GM23338 (cell line): Measurements from ENCODE around the gene RUNX1. TPM values are rescaled to one million over a fixed set of nuclear protein-coding genes. Genes with fewer than 3 reads are reported as not detected.

ENCODE experiments used
- ATAC-seq: fragments of 200-7000 bp; cut with Tn5 transposase; 3 replicates; pipeline ENCODE4 v1.9.1; 2020
- DNase-seq: peaks from one replicate; pipeline ENCODE4 v3.0.0-alpha.2; 2015; ENCODE audit warnings: low spot score
- H2AFZ ChIP-seq: fragments of 200-600 bp; sonication (generic); 2 replicates; pipeline ENCODE4 v1.8.0; 2016; ENCODE audit warnings: antibody characterized with exemption, mild to moderate bottlenecking, moderate library complexity
- H3F3A ChIP-seq: fragments of 200-600 bp; sonication (generic); replicated peaks from 2 replicates; pipeline ENCODE4 v1.8.0; 2017; ENCODE audit warnings: antibody characterized with exemption, mixed run types, low read depth
- H3K27ac ChIP-seq: fragments of 200-600 bp; sonication (generic); 2 replicates; pipeline ENCODE4 v1.6.1; 2016; ENCODE audit warnings: low read depth
- H3K27me3 ChIP-seq: fragments of 200-600 bp; sonication (generic); 2 replicates; pipeline ENCODE4 v1.8.0; 2016; ENCODE audit warnings: mild to moderate bottlenecking, mixed run types, moderate library complexity; ENCODE audit not compliant: insufficient read depth
- H3K36me3 ChIP-seq: fragments of 200-600 bp; sonication (generic); 2 replicates; pipeline ENCODE4 v1.8.0; 2016; ENCODE audit warnings: mild to moderate bottlenecking; ENCODE audit not compliant: insufficient read depth
- H3K4me1 ChIP-seq: fragments of 200-600 bp; sonication (generic); 2 replicates; pipeline ENCODE4 v1.8.0; 2016; ENCODE audit warnings: mild to moderate bottlenecking, moderate library complexity; ENCODE audit not compliant: insufficient read depth
- H3K4me2 ChIP-seq: fragments of 200-600 bp; sonication (generic); 2 replicates; pipeline ENCODE4 v1.7.1; 2017; ENCODE audit warnings: mixed run types
- H3K4me3 ChIP-seq: fragments of 200-600 bp; sonication (generic); 2 replicates; pipeline ENCODE4 v1.6.1; 2016; ENCODE audit warnings: mixed run types
- H3K79me2 ChIP-seq: fragments of 200-600 bp; sonication (generic); replicated peaks from 2 replicates; pipeline ENCODE4 v1.8.0; 2017; ENCODE audit warnings: mild to moderate bottlenecking; ENCODE audit not compliant: insufficient read depth
- H3K9me2 ChIP-seq: fragments of 200-600 bp; sonication (generic); 2 replicates; pipeline ENCODE4 v1.8.0; 2017; ENCODE audit not compliant: insufficient read depth
- H4K20me1 ChIP-seq: fragments of 200-600 bp; sonication (generic); replicated peaks from 2 replicates; pipeline ENCODE4 v1.8.0; 2017; ENCODE audit warnings: mild to moderate bottlenecking; ENCODE audit not compliant: insufficient read depth
- H3K27ac Mint-ChIP-seq: 2 replicates; pipeline ENCODE4 v1.8.0; 2020; ENCODE audit warnings: inconsistent platforms, mild to moderate bottlenecking, moderate library complexity, mixed read lengths
- H3K27me3 Mint-ChIP-seq: 3 replicates; pipeline ENCODE4 v1.8.0; 2022; ENCODE audit warnings: low read depth, mild to moderate bottlenecking, moderate library complexity, mixed read lengths, inconsistent platforms; ENCODE audit not compliant: insufficient read depth, poor library complexity
- H3K36me3 Mint-ChIP-seq: 3 replicates; pipeline ENCODE4 v1.8.0; 2021; ENCODE audit warnings: low read depth, mild to moderate bottlenecking, inconsistent platforms, moderate library complexity, mixed read lengths
- H3K4me1 Mint-ChIP-seq: 3 replicates; pipeline ENCODE4 v1.8.0; 2020; ENCODE audit warnings: mild to moderate bottlenecking, inconsistent platforms, mixed read lengths
- H3K4me3 Mint-ChIP-seq: 3 replicates; pipeline ENCODE4 v1.8.0; 2021; ENCODE audit warnings: moderate library complexity, mild to moderate bottlenecking, inconsistent platforms, mixed read lengths
- H3K9me3 Mint-ChIP-seq: 3 replicates; pipeline ENCODE4 v1.8.0; 2020; ENCODE audit warnings: moderate library complexity, mild to moderate bottlenecking, inconsistent platforms, mixed read lengths
- CREB1 ChIP-seq: fragments of 250-450 bp; sonication (Bioruptor Pico); IDR thresholded peaks from 2 replicates; pipeline ENCODE4 v1.5.0; 2020; ENCODE audit warnings: low read depth, mild to moderate bottlenecking, moderate library complexity
- CTCF ChIP-seq, 2 experiments: fragments of 200-600 bp in 1 of 2; sonication (generic) in 1 of 2; conservative IDR thresholded peaks; 2 replicates each; pipeline versions ENCODE4 v1.5.1 to v1.6.1; 2016 to 2017; ENCODE audit warnings: antibody characterized with exemption in 2 of 2, low read depth in 2 of 2, mild to moderate bottlenecking in 2 of 2, moderate library complexity in 1 of 2
- EZH2phosphoT487 ChIP-seq: fragments of 200-600 bp; sonication (generic); IDR thresholded peaks from one replicate; pipeline ENCODE4 v1.8.1; 2018; ENCODE audit warnings: antibody characterized with exemption; ENCODE audit not compliant: unreplicated experiment
- JUNB ChIP-seq: IDR thresholded peaks from one replicate; pipeline ENCODE4 v1.6.1; 2016; ENCODE audit warnings: antibody characterized with exemption; ENCODE audit not compliant: unreplicated experiment
- NANOG ChIP-seq: IDR thresholded peaks from 2 replicates; pipeline ENCODE4 v1.6.1; 2016; ENCODE audit warnings: antibody characterized with exemption, borderline replicate concordance
- POLR2AphosphoS5 ChIP-seq: IDR thresholded peaks from 2 replicates; pipeline ENCODE4 v1.6.1; 2016; ENCODE audit warnings: antibody characterized with exemption, low read depth
- ZNF331 ChIP-seq: fragments of 250-450 bp; sonication (Bioruptor Pico); IDR thresholded peaks from 2 replicates; pipeline ENCODE4 v1.5.0; 2020; ENCODE audit warnings: low read depth, mild to moderate bottlenecking, moderate library complexity
- polyA plus RNA-seq: library from polyadenylated mRNA; unstranded; fragments of >200 nt; fragmentation: Nextera tagmentation; extraction: Ambion mirVana; gene quantifications from 2 replicates; pipeline ENCODE4 v1.2.1, GENCODE V29; 2016
- total RNA-seq: library from RNA; depleted of rRNA; stranded (reverse); fragments of >200 nt; shearing (Covaris generic); gene quantifications from 2 replicates; pipeline ENCODE4 v1.2.3, GENCODE V29; 2014
- TF ChIP-seq, protein P1 (sequence below): IDR thresholded peaks from one replicate; pipeline ENCODE4 v1.6.1; 2018; ENCODE audit warnings: antibody characterized with exemption; ENCODE audit not compliant: unreplicated experiment

RUNX1 gene
- total and polyA plus RNA-seq, 2 experiments from 2014 or later, result 0.29 to 1.1 TPM

- H3K27ac ChIP-seq, result no peak overlapping the region
- Mint-ChIP-seq H3K4me1 (no peaks in the 10 kb centered on the region), H3K27me3 (peaks cover 2% of the 10 kb centered on the region), H3K4me3 (no peak overlapping the region), H3K27ac (no peak overlapping the region), H3K36me3 (no peaks in the 10 kb centered on the region), H3K9me3 (no peaks in the 10 kb centered on the region)
- TF ChIP-seq CTCF (conservative IDR thresholded peaks at IDR 0.05; ENCODE audit: low read depth in 2 of 2), result no peak
- TF ChIP-seq CREB1 (CRISPR knock-in tag), result no peak
- no peak for TF ChIP-seq POLR2AphosphoS5
- H2AFZ ChIP-seq, result peak overlapping the region; percentile 32; the same call in 1 of the 2 replicates
- no peak overlapping the region for H3K4me2 ChIP-seq
- H3K4me1 ChIP-seq, result no peaks in the 10 kb centered on the region
- no peaks in the 10 kb centered on the region for H4K20me1 ChIP-seq
- H3K27me3 ChIP-seq, result no peaks in the 10 kb centered on the region
- H3K36me3 ChIP-seq, result no peaks in the 10 kb centered on the region
- H3F3A ChIP-seq, result no peaks in the 10 kb centered on the region
- no peaks in the 10 kb centered on the region for H3K9me2 ChIP-seq
- no peak overlapping the region for H3K4me3 ChIP-seq
- H3K79me2 ChIP-seq, result no peaks in the 10 kb centered on the region
- no peak for ATAC-seq
- DNase-seq, result no peak
These were observed 13.5 kb downstream of the RUNX1 start for GRCh38 chr21:35035581-35035980.

DNA sequence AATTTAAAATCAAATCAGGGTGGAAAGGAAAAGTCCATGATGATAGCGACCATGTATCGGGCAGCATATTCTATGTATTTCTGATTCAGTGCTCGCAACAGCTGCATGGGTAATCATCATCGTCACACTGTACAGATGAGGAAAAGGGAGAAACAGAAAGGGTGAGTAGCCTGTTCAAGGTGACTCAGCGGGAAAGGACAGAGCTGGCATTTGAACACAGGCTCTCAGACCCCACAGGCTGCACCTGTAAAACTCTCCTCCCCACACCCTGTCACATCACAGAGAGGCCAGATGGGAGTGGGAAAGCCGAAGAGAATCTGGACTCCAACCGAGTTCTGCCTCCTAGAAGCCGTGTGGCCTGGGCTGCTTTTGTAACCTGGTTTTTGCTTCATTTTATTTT lies 14.0 kb downstream of the RUNX1 start:
- no peak for ATAC-seq
- Mint-ChIP-seq H3K36me3 (no peaks in the 10 kb centered on the region), H3K27ac (no peak overlapping the region), H3K4me1 (no peaks in the 10 kb centered on the region), H3K9me3 (no peaks in the 10 kb centered on the region), H3K27me3 (peaks cover 2% of the 10 kb centered on the region), H3K4me3 (no peak overlapping the region)
- Histone ChIP-seq H3K4me3 (no peak overlapping the region), H3F3A (no peaks in the 10 kb centered on the region), H3K27me3 (no peaks in the 10 kb centered on the region), H3K4me1 (no peaks in the 10 kb centered on the region), H4K20me1 (no peaks in the 10 kb centered on the region), H3K27ac (no peak overlapping the region), H2AFZ (no peak overlapping the region; the same call in 1 of the 2 replicates), H3K9me2 (no peaks in the 10 kb centered on the region), H3K36me3 (no peaks in the 10 kb centered on the region), H3K79me2 (no peaks in the 10 kb centered on the region), H3K4me2 (no peak overlapping the region)
- DNase-seq, result no peak
- no peak for TF ChIP-seq EZH2phosphoT487
- TF ChIP-seq CREB1 (CRISPR knock-in tag), result no peak
- TF ChIP-seq CTCF (conservative IDR thresholded peaks at IDR 0.05; ENCODE audit: low read depth in 2 of 2), result no peak
- TF ChIP-seq POLR2AphosphoS5, result no peak
- TF ChIP-seq, protein P1, sequence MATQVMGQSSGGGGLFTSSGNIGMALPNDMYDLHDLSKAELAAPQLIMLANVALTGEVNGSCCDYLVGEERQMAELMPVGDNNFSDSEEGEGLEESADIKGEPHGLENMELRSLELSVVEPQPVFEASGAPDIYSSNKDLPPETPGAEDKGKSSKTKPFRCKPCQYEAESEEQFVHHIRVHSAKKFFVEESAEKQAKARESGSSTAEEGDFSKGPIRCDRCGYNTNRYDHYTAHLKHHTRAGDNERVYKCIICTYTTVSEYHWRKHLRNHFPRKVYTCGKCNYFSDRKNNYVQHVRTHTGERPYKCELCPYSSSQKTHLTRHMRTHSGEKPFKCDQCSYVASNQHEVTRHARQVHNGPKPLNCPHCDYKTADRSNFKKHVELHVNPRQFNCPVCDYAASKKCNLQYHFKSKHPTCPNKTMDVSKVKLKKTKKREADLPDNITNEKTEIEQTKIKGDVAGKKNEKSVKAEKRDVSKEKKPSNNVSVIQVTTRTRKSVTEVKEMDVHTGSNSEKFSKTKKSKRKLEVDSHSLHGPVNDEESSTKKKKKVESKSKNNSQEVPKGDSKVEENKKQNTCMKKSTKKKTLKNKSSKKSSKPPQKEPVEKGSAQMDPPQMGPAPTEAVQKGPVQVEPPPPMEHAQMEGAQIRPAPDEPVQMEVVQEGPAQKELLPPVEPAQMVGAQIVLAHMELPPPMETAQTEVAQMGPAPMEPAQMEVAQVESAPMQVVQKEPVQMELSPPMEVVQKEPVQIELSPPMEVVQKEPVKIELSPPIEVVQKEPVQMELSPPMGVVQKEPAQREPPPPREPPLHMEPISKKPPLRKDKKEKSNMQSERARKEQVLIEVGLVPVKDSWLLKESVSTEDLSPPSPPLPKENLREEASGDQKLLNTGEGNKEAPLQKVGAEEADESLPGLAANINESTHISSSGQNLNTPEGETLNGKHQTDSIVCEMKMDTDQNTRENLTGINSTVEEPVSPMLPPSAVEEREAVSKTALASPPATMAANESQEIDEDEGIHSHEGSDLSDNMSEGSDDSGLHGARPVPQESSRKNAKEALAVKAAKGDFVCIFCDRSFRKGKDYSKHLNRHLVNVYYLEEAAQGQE, result no peak
- TF ChIP-seq ZNF331, result no peak
- TF ChIP-seq NANOG, result no peak
- TF ChIP-seq JUNB, result no peak
